GM12872 (cell line): Measurements from ENCODE around the gene SLFN12L.

ENCODE experiments used
- CTCF ChIP-seq: IDR thresholded peaks from 3 replicates; pipeline ENCODE4 v1.5.1; 2011; ENCODE audit warnings: low read depth, mild to moderate bottlenecking, low read length, moderate library complexity; ENCODE audit not compliant: insufficient read depth

The SLFN12L gene

GRCh38 chr17:35510052-35510451, 27.4 kb downstream of the SLFN12L start:
- TF ChIP-seq CTCF, result no peak

- no peak for TF ChIP-seq CTCF
Observed at GRCh38 chr17:35499548-35499947, 37.9 kb downstream of the SLFN12L start.

- no peak for TF ChIP-seq CTCF
Observed at GRCh38 chr17:35498448-35499178, 38.9 kb downstream of the SLFN12L start.

- TF ChIP-seq CTCF, result no peak
Observed at GRCh38 chr17:35496451-35497290, 40.8 kb downstream of the SLFN12L start.

- no peak for TF ChIP-seq CTCF
Observed at GRCh38 chr17:35493040-35493439, 44.4 kb downstream of the SLFN12L start.

GRCh38 chr17:35491417-35491816, 46.1 kb downstream of the SLFN12L start:
- TF ChIP-seq CTCF, result no peak

- no peak for TF ChIP-seq CTCF
Observed at GRCh38 chr17:35489944-35490343, 47.5 kb downstream of the SLFN12L start.
